GM18868 (cell line): ENCODE data around the gene AGPAT3.

ENCODE experiments used
- ATAC-seq: cut with Tn5 transposase; IDR thresholded peaks from one replicate; pipeline ENCODE4 v1.9.1; 2021; ENCODE audit warnings: mild to moderate bottlenecking, moderate library complexity; ENCODE audit not compliant: unreplicated experiment

AGPAT3 gene

GRCh38 chr21:43905726-43906455 lies 40.9 kb downstream of the AGPAT3 start:
- no peak for ATAC-seq

GRCh38 chr21:43906585-43907370 lies 41.8 kb downstream of the AGPAT3 start:
- ATAC-seq: no peak

GRCh38 chr21:43907751-43908150 lies 42.7 kb downstream of the AGPAT3 start:
- ATAC-seq: no peak

GRCh38 chr21:43908167-43908566 lies 43.1 kb downstream of the AGPAT3 start:
- no peak for ATAC-seq

- no peak for ATAC-seq
Measured at GRCh38 chr21:43909741-43910400, 44.8 kb downstream of the AGPAT3 start.

GRCh38 chr21:43910460-43910859 lies 45.4 kb downstream of the AGPAT3 start:
- no peak for ATAC-seq

- no peak for ATAC-seq
Measured at GRCh38 chr21:43911015-43911934, 46.3 kb downstream of the AGPAT3 start.

GRCh38 chr21:43911935-43912487 lies 47.0 kb downstream of the AGPAT3 start:
- ATAC-seq: no peak

- no peak for ATAC-seq
Measured at GRCh38 chr21:43912500-43912899, 47.5 kb downstream of the AGPAT3 start.

- no peak for ATAC-seq
Measured at GRCh38 chr21:43912910-43913309, 47.9 kb downstream of the AGPAT3 start.

- ATAC-seq: no peak
Measured at GRCh38 chr21:43913928-43914327, 48.9 kb downstream of the AGPAT3 start.

- no peak for ATAC-seq
Measured at GRCh38 chr21:43916076-43916475, 51.1 kb downstream of the AGPAT3 start.

GRCh38 chr21:43916691-43917514 lies 51.9 kb downstream of the AGPAT3 start:
- ATAC-seq: peak; percentile 46

GRCh38 chr21:43917515-43918384 lies 52.7 kb downstream of the AGPAT3 start:
- ATAC-seq: no peak

GRCh38 chr21:43918385-43918947 lies 53.4 kb downstream of the AGPAT3 start:
- no peak for ATAC-seq

- no peak for ATAC-seq
Measured at GRCh38 chr21:43919283-43919682, 54.3 kb downstream of the AGPAT3 start.

GRCh38 chr21:43919871-43920801 lies 55.1 kb downstream of the AGPAT3 start:
- ATAC-seq: no peak
